ENCODE measurements around the gene IL20RA.

Gene IL20RA

DNA sequence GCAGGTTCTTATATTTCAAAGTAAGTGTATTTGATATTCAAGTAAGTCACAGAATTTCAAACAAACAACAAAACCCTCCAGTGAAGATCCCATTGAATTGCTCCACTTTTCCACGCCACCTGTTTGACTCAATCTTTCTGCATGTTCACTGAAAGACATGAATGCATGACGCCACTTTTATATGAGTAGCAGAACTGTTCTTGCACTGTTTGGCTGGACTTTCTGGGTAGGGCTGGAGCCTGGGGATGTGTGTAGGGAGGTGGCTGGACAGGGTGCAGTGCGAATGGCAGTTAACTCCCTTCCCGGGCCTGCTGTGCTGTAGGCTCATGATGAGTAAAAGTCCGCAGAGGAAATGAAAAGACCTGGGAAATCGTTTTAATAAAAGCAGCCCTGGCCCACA, 39.7 kb downstream of the IL20RA start:
- DNase-seq (ENCODE audit: extremely low read depth, low read depth) = no peak
- TF ChIP-seq, protein P1, sequence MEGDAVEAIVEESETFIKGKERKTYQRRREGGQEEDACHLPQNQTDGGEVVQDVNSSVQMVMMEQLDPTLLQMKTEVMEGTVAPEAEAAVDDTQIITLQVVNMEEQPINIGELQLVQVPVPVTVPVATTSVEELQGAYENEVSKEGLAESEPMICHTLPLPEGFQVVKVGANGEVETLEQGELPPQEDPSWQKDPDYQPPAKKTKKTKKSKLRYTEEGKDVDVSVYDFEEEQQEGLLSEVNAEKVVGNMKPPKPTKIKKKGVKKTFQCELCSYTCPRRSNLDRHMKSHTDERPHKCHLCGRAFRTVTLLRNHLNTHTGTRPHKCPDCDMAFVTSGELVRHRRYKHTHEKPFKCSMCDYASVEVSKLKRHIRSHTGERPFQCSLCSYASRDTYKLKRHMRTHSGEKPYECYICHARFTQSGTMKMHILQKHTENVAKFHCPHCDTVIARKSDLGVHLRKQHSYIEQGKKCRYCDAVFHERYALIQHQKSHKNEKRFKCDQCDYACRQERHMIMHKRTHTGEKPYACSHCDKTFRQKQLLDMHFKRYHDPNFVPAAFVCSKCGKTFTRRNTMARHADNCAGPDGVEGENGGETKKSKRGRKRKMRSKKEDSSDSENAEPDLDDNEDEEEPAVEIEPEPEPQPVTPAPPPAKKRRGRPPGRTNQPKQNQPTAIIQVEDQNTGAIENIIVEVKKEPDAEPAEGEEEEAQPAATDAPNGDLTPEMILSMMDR (IDR thresholded peaks at IDR 0.05; ENCODE audit: low read depth, low read length) = no peak

DNA sequence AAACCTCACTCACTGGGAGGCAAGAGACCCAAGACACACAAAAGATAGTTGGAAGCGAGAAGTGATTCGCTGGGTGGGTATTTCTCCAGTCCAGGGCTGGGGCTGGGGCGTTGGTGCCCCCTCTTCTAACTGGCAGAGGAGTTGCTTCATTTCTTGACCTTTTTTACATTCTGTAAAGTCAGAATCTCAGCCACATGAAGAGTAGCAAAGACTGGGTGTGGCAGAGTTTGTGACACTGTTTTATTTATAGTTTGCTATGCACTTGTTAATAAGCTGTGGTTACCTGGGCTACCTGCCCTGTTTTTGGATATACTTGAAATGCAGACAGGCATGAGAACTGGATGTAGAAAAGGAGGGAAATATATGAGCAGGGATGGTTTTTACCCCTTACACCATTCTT, 42.3 kb downstream of the IL20RA start:
- no peak for DNase-seq (ENCODE audit: extremely low read depth, low read depth)
- TF ChIP-seq, protein P1 (IDR thresholded peaks at IDR 0.05; ENCODE audit: low read depth, low read length) = no peak

DNA sequence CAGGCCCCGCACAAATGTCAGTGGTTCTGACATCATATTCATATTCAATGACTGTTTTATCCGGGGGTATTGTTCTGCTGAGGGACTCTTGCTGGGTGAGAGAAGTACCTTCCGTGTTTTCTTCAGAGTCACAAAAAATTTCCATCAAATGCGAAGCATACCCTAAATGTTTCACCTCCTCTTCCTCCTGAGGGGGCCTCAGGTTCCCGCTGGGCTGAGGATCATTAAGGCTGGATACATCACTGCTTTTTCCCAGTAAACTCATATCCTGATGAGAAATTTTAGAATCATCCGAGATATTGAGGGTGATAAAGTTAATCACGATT, 42.8 kb downstream of the IL20RA start:
- TF ChIP-seq, protein P1 (IDR thresholded peaks at IDR 0.05; ENCODE audit: low read depth, low read length) = no peak
- no peak for DNase-seq (ENCODE audit: extremely low read depth, low read depth)

DNA sequence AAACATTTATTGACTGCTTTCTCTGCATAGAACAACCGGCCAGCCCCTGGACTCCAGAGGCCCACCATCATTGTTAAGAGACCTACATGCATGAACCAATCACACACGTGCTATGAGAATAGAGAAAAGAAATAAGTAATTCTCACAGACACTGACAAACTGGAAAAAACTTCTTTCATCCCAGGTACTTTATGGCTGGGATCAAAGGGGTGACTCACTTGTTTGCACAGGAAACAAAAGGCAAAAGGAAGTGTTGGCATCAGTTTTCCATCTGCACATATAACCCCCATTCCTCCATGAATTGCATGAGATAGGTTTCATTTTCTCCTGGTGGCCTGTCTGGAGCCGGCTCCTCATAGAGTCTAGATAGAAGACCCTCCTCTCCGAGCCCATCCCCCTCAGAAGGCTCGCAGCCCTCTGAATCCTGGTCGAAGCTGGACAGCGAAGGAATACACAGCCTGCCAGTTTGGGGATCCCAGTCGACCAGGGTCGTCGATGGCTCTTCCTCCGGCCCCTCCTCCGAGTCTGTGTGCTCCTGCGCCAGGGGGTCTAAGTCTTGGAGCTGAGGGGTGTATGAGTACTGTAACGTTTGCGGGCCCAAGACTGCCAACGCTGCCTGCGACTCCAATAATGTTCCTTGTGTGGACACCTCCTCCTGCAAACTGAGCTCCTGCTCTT, 43.3 kb downstream of the IL20RA start:
- DNase-seq (ENCODE audit: extremely low read depth, low read depth) = no peak
- TF ChIP-seq, protein P1 (IDR thresholded peaks at IDR 0.05; ENCODE audit: low read depth, low read length) = no peak

DNA sequence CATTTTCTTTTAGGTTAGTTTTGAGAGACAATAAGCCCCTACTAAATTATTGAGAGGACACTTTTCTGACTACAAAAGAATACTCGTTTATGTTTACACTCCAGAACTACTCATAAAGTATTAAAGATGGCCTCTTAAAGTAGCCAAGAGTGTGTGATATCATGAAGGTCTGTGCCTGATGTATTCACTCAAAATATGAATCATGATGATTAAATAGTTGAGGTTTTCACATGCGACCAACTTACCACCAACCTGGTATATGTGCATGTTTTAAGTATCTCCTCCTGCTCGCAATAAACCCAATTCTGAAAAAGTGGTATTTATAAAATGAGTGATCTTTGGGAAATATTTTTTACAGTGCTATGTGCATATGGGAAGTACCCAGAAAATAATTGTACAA, 43.9 kb downstream of the IL20RA start:
- no peak for DNase-seq (ENCODE audit: extremely low read depth, low read depth)

DNA sequence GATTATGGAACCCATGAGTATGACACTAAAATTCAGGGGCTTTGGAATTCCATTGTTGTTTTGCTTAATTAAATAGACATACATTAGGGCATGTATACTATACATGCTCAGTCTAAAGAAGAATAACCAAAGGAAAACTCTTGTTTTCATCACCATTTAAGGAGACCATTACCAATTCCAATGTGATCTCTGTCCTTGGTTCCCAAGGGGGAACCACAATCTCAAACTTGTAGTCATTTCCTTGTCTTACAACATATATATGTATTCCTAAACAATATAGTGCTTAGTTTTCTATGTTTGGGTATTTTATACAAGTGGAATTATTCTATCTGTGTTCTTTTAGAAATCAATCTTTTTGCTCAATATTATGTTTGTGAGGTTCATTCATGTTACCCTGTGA, 49.2 kb downstream of the IL20RA start:
- DNase-seq (ENCODE audit: extremely low read depth, low read depth) = no peak
- TF ChIP-seq, protein P1 (IDR thresholded peaks at IDR 0.05; ENCODE audit: low read depth, low read length) = no peak

More for the DNA sequence above, 43.9 kb downstream of the IL20RA start:
- TF ChIP-seq, protein P1 (IDR thresholded peaks at IDR 0.05; ENCODE audit: low read depth, low read length) = no peak

DNA sequence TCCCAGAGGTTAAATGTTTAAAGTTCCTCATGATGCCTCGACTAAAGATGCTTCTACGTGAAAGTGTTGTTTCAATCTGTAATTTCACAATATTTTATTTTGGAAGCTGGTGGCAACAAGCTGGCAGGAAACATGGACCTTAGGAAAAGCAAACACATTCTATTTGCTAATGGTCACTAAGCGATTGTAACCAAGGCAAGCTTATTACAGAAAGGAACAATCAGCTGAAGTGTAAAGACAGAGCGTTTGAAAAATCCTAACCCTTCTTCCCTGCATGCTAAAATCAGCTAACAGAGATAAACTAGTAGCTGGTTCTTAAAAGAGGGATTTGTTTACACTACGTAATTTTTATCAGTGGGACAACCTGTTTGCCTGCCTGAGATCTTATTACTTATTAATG, 50.0 kb downstream of the IL20RA start:
- TF ChIP-seq, protein P1 (IDR thresholded peaks at IDR 0.05; ENCODE audit: low read depth, low read length) = no peak
- no peak for DNase-seq (ENCODE audit: extremely low read depth, low read depth)

Measured in AG09319 (cell line).